ENCODE measurements around the gene NPIPA1.
"Not testable (repeated sequence)": the region's sequence is repeated elsewhere in the genome, so short reads cannot be mapped to it uniquely, and the experiment has no call there.

The NPIPA1 gene

GRCh38 chr16:14978908-14979307, 41.7 kb downstream of the NPIPA1 start:
- not testable (repeated sequence) for DNase-seq

GRCh38 chr16:14981234-14981633, 44.0 kb downstream of the NPIPA1 start:
- not testable (repeated sequence) for DNase-seq

DNA sequence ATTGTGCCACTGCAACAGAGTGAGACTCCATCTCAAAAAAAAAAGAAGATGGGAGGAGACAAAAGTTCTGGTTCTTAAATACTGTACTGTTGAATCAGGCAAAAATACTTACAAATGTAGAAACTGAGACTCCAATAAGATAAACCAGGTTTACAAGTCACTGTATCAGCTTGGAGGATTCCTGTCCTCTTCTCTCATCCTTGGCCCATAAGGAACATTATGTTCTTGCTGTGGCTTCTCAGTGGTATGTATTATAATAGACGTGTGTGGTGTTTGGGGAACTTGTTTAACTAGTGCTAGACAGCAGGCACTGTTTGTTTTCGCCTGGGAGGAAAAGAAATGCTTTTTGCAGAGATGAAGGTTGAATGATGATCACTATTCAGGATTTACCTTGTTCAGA, 45.3 kb downstream of the NPIPA1 start:
- DNase-seq = not testable (repeated sequence)

GRCh38 chr16:14988092-14988491, 50.8 kb downstream of the NPIPA1 start:
- not testable (repeated sequence) for DNase-seq

DNA sequence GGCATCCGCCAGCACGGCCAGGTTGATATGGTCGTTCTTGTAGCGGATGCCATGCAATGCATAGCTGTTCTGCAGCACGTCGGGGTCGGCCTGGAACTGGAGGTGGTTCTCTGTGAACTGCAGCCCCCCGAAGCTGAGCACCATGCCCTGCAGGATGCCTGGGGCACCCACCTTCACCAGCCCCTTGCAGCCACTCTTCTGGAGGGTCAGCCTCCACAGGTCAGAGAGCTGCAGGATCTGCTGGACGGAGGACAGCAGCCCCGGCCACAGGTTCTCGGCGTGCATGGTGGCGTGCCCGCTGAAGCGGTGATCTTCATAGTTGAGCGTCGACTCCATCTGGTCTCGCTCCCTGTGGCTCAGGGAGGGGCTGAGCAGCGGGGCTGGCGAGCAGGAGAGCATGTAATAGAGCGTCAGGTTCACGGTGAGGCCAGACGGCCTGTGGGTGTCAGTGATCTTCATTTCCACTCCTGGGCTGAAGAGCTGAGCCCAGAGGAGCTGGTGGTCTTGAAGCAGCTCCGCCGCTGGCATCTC, 51.5 kb downstream of the NPIPA1 start:
- not testable (repeated sequence) for DNase-seq

- not testable (repeated sequence) for DNase-seq
Observed at GRCh38 chr16:14989291-14990281, 52.3 kb downstream of the NPIPA1 start.

GRCh38 chr16:14993277-14994151, 56.3 kb downstream of the NPIPA1 start:
- DNase-seq = not testable (repeated sequence)

- not testable (repeated sequence) for DNase-seq
Observed at GRCh38 chr16:14996702-14997101, 59.5 kb downstream of the NPIPA1 start.

DNA sequence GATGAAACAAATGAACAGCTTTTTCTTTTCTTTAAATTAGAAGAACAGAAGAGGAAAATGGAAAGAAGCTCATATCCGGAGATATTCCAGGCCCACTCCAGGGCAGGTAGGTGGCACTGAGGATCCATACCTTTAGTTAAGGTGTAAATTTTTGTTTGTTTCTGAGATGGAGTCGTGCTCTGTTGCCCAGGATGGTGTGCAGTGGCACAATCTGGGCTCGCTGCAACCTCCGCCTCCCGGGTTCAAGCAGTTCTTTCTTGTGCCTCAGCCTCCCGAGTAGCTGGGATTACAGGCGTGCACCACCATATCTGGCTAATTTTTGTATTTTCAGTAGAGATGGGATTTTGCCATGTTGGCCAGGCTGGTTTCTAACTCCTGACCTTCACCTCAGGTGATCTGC, 61.1 kb downstream of the NPIPA1 start:
- not testable (repeated sequence) for DNase-seq

- not testable (repeated sequence) for DNase-seq
Observed at GRCh38 chr16:14999845-15000244, 62.6 kb downstream of the NPIPA1 start.
